IPS DF 4.7 (cell line): ENCODE data around the gene DENND6A.
"Not testable (repeated sequence)": the region's sequence is repeated elsewhere in the genome, so short reads cannot be mapped to it uniquely, and the experiment has no call there.

Experiments
- DNase-seq: peaks from one replicate; pipeline ENCODE4 v3.0.0-alpha.2; 2013; ENCODE audit warnings: low spot score; ENCODE audit errors: extremely low read depth

Gene DENND6A

GRCh38 chr3:57692396-57693147 is at the start of gene DENND6A:
Gene DENND6A, minus strand, starts transcription at chr3:57693077. Its CDS starts 59 bp downstream, at chr3:57693018.
- no peak for DNase-seq

GRCh38 chr3:57740027-57740426 is 47.1 kb upstream of the DENND6A start:
- DNase-seq, result no peak

- no peak for DNase-seq
These were observed 45.5 kb upstream of the DENND6A start for GRCh38 chr3:57738391-57738790.

- DNase-seq, result no peak
These were observed 45.0 kb upstream of the DENND6A start for GRCh38 chr3:57737840-57738239.

- DNase-seq, result no peak
These were observed 42.5 kb upstream of the DENND6A start for GRCh38 chr3:57735405-57735804.

GRCh38 chr3:57733790-57734189 is 40.9 kb upstream of the DENND6A start:
- DNase-seq, result no peak

GRCh38 chr3:57731311-57731710 is 38.4 kb upstream of the DENND6A start:
- DNase-seq, result no peak

- no peak for DNase-seq
These were observed 37.8 kb upstream of the DENND6A start for GRCh38 chr3:57730682-57731081.

GRCh38 chr3:57729334-57730045 is 36.6 kb upstream of the DENND6A start:
- DNase-seq, result no peak

- no peak for DNase-seq
These were observed 34.2 kb upstream of the DENND6A start for GRCh38 chr3:57727106-57727505.

GRCh38 chr3:57726397-57726796 is 33.5 kb upstream of the DENND6A start:
- DNase-seq, result no peak

- no peak for DNase-seq
These were observed 25.2 kb upstream of the DENND6A start for GRCh38 chr3:57718118-57718517.

- no peak for DNase-seq
These were observed 24.5 kb upstream of the DENND6A start for GRCh38 chr3:57717205-57717868.

- DNase-seq, result no peak
These were observed 22.8 kb upstream of the DENND6A start for GRCh38 chr3:57715686-57716085.

GRCh38 chr3:57709559-57709958 is 16.7 kb upstream of the DENND6A start:
- DNase-seq, result no peak

GRCh38 chr3:57709031-57709430 is 16.2 kb upstream of the DENND6A start:
- DNase-seq, result no peak

GRCh38 chr3:57706462-57706861 is 13.6 kb upstream of the DENND6A start:
- no peak for DNase-seq

GRCh38 chr3:57705351-57705750 is 12.5 kb upstream of the DENND6A start:
- not testable (repeated sequence) for DNase-seq

- DNase-seq, result no peak
These were observed 8.9 kb upstream of the DENND6A start for GRCh38 chr3:57701781-57702180.

GRCh38 chr3:57700737-57701136 is 7.9 kb upstream of the DENND6A start:
- DNase-seq, result no peak

- DNase-seq, result no peak
These were observed 6.7 kb upstream of the DENND6A start for GRCh38 chr3:57699591-57699990.

GRCh38 chr3:57696801-57697321 is 4.0 kb upstream of the DENND6A start:
- no peak for DNase-seq
